Neural cell (in vitro differentiated cells): Measurements from ENCODE around the gene RABEPK.
A peak's percentile ranks its signal among the peaks of the same experiment; 100 is the strongest.

Source experiments
- CTCF ChIP-seq: fragments of 450-650 bp; IDR thresholded peaks from 2 replicates; pipeline ENCODE4 v1.5.1; 2014; ENCODE audit warnings: antibody characterized with exemption, mild to moderate bottlenecking, moderate library complexity; ENCODE audit not compliant: poor library complexity, severe bottlenecking
- EP300 ChIP-seq: fragments of 450-650 bp; conservative IDR thresholded peaks from 2 replicates; pipeline ENCODE4 v1.6.1; 2014; ENCODE audit warnings: antibody characterized with exemption, mild to moderate bottlenecking, moderate library complexity; ENCODE audit not compliant: poor library complexity, severe bottlenecking
- EZH2 ChIP-seq: fragments of 200-600, 300-800 bp; shearing (Covaris generic), sonication (generic); IDR thresholded peaks from 2 replicates; pipeline ENCODE4 v1.6.1; 2014; ENCODE audit warnings: antibody characterized with exemption, low read length, borderline replicate concordance, mild to moderate bottlenecking; ENCODE audit not compliant: insufficient read depth, poor library complexity, severe bottlenecking
- POLR2AphosphoS5 ChIP-seq: IDR thresholded peaks from 2 replicates; pipeline ENCODE4 v1.6.1; 2012
- RAD21 ChIP-seq: fragments of 450-650 bp; conservative IDR thresholded peaks from 2 replicates; pipeline ENCODE4 v1.6.1; 2014; ENCODE audit warnings: antibody characterized with exemption, mild to moderate bottlenecking, moderate library complexity
- TAF1 ChIP-seq: IDR thresholded peaks from 2 replicates; pipeline ENCODE4 v1.6.1; 2012; ENCODE audit warnings: low read depth

DNA sequence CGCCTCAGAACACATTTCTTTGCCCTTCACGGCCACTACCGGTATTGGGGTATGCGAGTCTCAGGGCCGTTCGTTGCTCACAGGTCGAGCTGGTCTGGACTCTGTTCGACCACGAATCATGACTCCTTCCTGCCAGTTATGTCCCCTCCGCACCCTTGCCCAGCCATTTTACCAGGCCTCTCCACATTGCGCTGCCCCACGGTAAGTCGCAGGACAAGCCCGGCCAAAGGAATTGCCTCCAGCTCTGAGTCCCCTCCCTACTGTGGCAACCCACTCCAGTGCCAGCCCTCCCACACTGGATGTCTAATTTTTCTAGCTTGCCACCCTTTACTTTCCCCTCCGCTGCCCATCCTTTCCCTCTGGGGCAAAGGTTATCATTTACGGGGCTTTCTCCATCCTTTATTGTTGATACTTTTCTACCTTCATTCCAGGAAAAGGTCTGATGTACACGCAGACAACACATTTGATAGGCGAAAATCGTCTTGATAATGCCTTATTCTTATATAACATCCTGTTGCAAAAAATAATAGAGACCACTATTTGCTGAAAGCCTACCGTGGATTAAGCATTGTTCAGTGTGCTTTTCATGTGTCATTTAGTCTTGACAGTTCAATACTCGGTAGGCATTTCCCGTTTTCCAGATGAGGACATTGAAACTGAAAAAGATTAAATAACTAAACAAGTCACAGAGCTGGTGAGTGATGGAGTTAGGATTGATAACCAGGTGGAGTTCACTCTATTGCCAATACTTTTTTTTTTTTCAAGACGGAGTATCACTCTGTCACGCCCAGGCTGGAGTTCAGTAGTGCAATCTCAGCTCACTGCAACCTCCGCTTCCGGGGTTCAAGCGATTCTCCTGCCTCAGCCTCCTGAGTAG, 41.8 kb downstream of the RABEPK start:
- no peak for TF ChIP-seq CTCF
- no peak for TF ChIP-seq EP300
- TF ChIP-seq TAF1: peak; percentile 28
- TF ChIP-seq POLR2AphosphoS5: no peak
- no peak for TF ChIP-seq RAD21
- TF ChIP-seq EZH2: no peak
